ENCODE data around the gene FBXL20.

The FBXL20 gene

DNA sequence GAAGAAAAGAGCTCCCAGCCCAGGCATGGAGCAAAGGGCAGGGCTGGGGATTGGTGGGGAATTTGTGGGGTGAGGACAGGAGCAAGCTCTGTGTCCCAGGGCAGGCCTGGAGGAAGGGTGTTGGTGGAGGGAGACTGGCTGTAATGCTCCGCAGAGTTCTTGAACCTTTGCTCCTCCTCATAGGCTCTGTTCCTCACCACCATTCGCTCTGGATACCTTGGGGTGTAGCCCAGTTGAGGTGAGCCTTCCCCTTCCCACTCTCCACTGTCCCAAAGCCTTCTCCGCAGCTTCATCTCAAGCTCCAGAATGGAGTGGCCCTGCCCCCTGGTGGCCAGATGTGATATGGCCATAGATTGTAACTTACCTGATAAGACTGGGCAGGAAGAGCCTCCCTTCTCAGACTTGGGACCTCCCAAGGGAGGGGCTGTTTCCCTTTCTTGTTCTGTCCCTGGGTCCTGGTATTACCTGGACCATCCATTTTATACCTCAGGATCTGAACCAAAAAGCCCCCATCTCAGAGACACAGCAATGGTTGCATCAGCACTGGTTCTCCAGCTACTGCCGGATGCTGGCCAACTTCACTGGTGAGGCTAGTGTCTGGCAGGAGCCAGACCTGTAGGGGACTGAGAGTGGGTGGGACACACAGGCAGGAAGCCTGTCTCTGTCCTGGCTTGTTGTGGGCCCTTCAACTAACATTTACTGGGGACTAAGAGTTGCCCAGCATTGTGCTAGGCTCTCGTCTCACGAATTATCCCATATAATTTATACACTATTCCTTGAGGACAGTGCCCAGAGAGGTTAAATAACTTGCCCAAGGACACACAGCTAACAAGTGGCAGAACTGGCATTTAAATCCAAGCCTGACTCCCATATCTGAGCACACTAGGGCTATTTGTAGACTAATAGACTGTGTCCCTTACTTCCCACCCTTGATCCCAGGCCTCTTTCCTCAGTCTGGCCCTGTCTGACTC, 156.5 kb downstream of the FBXL20 start:
- peak; percentile 92 for DNase-seq

DNA sequence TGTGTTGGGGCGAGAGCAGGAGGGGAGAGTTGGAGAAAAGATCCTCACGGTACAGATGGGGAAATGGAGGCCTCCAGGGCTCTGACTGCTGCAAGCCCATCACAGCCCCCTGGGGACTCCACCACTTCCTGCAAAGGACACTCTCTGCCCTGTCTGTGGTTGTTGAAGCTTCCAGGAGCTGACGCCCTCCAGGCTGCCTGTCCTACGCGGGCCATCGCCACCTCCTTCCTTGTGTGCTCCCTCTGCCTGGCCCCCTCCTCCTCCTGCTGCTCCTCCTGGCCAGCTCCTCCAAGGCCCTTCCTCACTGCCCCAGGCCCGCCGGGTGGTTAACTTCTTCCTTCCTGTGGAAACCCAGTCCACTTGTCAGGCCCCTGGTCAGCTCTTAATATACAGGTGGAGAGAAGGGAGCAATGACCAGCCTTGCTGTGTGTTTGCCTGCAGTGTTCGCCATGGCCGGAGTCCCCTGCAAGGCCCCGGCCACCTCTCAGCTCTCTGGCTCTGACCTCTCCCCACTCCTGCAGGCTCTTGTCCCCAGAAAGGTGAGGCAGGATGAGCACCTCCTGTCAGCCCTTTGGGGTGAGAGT, 157.3 kb downstream of the FBXL20 start:
- DNase-seq, result no peak

DNA sequence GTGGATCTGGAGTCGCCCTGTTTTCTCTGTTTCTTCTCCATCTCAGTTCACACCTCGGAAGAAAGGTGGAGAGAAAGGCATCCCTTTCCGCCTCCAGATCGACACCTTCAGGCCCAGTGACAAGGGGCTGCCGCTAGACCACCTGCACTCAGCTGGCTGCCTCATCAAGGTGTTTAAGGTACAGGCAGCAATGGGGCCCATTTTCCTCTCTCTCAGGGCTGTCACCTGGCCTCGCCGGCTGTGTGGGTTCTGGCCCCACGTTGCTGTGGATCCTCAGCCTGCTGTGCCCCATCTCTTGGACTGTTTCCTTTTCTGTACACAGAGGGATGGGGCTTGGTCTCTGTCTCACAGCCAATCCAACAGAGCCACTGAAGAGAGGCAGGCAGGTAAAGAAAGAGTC, 158.3 kb downstream of the FBXL20 start:
- DNase-seq, result no peak

DNA sequence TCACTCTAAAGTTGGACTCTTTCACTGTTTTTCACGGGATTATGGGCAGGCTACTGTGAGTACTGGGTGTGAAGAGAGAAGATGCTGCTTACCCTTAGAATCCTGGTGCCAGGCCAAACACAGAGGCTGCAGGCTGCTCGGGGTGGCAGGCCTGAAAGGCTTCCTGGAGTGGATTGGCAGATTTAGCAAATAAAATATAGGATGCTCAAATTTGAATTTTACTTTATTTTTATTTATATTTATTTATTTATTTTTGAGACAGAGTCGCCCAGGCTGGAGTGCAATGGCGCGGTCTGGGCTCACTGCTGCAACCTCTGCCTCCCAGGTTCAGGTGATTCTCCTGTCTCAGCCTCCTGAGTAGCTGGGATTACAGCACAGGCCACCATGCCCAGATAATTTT, 160.8 kb downstream of the FBXL20 start:
- DNase-seq, result no peak

DNA sequence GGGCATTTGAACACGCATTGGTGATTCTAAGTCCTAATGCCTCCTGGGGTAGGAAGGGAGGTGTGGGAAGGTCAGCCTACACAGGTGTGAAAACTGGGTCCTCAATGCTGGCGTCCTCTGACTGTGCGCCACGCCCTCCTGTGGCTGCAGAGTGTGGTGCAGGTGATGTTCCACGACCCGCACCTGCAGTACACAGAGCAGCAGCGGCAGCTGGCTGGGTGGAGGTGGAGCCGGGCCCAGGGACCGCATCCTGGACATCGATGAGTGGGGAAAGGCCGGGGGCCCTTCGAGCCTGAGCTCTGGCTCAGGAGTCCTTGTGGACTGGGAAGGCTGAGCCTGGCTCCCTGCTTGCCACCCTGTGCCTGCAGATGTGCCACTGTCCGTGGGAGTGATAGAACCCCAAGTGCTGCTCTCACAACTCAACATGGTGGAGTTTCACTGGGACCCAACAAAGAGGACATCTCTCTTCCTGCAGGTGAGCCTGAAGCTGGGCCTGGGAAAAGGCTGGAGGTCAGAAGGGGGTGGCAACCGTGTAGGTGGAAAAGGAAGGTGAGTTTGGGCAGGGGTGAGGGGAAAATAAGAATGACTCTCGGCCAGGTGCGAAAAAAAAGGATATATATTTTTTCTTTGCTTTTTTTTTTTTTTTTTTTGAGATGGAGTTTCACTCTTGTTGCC, 161.6 kb downstream of the FBXL20 start:
- DNase-seq, result peak; percentile 73

DNA sequence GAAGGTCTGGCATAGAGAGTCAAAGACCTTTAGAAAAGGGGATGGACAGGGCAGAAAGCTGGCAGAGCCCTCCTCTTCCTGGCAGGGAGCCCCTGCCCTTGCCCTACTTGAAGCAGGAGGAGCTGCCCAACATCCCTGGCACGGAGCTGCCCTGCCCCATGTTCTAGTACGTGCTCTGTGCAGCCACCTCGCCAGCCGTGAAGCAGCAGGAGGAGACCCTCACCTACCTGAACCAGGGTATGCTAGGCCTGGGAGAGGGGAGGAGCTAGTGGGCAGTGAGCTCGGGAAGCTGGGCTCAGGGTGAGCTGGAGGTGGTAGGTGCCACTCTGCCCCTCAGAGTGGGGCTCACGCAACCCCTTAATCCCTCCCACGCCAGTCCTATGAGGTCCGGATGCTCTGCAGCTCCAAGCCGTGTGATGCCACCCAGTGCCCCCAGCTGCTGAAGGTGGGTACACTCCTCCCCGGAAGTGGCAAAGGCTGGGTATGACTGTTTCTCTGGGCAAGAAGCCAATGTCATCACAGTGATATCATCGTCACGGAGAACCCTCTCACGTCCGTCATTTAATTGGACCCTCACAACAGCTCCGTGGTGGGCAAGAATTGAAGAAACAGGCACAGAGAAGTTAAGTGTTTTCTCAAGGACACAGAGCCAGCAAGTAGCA, 163.0 kb downstream of the FBXL20 start:
- DNase-seq, result peak; percentile 89

DNA sequence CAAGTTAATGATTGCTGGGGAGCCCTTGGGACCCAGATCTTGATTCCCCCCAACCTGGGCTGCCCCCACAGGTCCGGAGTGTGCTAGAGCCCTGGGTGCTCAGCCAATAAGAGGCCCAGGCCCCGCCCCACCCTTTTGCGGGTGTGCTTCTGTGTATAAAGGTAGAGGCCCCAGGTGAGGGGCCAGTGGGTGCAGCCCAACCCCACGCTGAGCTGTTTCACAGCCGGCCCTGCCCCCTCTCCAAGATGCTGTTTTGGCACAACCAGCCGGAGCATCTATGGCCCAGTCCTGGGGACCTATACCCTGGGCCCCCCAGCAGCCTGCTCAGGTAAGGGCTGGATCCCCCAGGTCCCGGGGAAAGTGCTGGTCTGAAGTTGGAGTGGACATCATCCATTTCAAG, 163.8 kb downstream of the FBXL20 start:
- DNase-seq, result no peak

DNA sequence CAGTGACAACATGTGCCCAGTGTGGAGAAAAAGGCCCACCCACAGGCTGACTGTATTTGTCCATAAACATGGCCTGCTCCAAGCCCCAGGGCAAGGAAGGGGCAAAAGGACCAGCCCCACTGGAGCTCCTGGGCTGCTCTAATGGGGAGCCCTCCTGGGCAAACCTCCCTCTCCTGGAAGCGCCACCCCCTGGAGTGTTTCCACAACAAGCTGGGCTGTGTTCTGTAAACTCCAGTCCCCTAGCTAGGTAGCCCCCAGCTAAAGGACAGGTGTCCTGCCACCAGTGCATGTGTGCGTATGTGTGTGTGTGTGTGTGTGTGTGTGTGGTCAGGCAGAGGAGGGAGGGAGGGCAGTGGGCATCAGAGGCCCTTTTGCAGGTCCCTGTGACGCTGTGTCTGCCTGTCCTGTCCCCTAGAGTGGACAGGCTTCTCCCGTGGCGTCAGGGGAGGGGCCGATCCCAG, 164.4 kb downstream of the FBXL20 start:
- DNase-seq, result no peak

DNA sequence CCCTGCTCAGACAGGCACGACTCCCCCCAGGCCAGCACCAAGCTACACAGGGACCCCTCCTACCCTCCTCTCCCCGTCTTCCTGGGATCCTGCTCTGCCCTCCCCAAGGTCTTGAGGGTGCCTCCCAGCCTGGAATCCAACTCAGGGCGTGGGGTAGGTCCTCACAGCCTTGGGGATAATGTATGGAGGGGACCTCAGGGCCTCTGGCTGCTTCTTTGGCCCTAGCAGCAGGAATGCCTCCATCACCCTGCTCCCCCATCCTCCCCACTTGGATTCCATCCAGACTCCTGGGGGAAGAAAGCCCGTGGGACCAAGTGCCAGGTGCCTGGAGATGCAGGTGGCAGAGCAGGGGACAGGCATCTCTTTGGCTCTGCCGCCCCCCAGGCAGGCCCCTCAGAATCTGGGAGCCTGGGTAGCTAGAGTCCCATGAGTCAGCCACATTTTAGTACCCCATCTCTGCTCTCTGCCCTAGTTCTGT, 164.9 kb downstream of the FBXL20 start:
- no peak for DNase-seq

GRCh38 chr17:39235555-39236449, 165.6 kb downstream of the FBXL20 start:
- peak; percentile 47 for DNase-seq

GRCh38 chr17:39231591-39232551, 169.6 kb downstream of the FBXL20 start:
- peak; percentile 71 for DNase-seq

DNA sequence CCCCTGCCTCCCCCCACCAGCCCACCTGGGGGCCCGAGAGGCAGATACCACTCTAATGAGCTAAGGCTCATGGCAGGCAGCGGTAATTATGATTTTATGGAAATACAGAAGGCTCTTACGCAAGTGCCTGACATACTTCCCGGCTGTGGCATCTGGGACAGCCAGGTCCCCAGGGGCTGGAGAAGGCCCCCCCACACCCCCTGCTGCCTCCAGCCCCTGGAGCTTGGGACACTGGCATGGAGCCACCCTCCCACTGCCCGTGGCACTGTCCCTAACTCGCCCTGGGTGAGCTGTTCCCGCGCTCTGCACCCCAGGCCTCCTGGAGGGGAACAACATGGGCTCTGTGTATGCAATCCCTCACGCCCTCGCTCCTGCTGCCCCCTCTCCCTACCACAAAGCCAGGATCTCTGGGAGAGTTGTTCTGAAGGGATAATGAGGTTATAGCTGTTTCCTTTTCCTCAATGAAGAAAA, 170.3 kb downstream of the FBXL20 start:
- DNase-seq, result no peak

DNA sequence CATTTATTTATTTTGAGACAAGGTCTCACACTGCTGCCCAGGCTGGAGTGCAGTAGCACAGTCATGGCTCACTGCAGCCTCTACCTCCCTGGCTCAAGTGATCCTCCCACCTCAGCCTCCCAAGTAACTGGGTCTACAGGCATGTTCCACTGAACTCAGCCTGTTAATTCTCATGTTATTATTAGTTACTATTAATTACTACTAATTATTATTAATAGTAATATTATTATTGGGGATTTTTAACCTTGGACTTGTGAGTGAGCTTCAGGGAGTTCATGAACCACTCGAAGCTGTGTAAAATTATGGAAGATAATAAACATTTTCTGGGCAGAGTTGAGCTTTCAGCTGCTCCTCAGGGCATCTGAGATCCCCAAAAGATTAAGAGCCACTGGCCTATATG, 171.1 kb downstream of the FBXL20 start:
- no peak for DNase-seq

DNA sequence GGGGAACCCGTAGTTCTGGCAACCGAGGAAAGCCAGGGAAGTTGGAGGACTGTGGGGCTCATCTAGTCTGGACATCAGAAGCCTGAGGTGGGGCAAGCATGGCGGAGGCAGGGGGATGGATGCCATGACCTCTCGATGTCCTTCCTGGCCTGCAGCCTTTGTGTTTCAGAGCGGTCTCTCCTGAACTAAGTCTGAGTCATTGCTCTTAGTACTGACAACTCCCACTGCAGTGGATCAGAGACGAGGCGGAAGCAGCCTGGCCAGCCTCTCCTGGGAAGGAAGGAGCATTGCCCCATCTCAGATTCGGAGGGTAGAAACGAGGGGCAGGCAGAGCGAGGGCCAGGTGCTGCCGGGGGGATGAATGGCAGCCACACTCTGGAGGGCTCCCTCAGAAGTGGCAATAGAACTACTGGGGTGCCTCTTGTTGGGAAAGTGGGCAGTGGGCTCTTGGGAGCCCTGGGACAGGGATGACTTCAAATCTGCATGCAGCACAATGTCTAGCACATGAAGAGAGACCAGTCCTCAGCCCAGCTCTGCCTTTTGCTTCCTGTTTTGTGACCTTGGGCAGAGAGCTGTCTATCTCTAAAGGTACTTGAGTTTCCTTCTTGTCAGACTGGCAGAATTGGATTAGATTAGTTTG, 172.0 kb downstream of the FBXL20 start:
- DNase-seq, result no peak

DNA sequence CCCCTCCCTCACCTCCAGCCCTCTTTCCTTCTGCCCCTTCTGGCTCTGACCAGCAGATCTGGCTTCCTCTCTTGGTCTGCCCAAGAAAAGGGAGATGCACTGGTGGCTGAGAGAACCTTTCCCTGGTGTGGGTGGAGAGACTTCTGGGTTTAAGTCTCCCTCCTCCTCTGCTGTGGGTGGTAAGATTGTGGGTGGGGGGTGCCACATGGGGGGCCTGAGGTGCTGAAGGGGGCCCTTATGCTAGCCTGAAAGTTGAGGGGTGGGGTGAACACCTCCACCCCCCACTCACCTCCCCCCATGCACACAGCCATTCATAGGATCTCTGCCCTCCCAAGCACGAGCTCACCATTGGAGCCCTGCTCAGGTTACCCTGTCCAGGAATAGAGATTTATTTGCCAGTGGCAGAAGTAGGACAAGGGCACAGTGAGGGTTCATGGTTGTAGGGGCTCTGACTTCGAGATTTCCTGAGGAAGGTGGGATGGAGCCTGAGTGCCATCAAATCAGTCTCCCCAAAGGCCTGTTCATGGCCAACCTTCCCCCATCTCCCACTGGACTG, 174.0 kb downstream of the FBXL20 start:
- DNase-seq, result no peak

- peak; percentile 62 for DNase-seq
Observed at GRCh38 chr17:39225959-39226683, 175.3 kb downstream of the FBXL20 start.

- no peak for DNase-seq
Observed at GRCh38 chr17:39225308-39225958, 176.0 kb downstream of the FBXL20 start, which contains the start of gene STAC2. Gene STAC2, minus strand, starts transcription at chr17:39225945. Its CDS starts 443 bp downstream, at chr17:39225502.

DNA sequence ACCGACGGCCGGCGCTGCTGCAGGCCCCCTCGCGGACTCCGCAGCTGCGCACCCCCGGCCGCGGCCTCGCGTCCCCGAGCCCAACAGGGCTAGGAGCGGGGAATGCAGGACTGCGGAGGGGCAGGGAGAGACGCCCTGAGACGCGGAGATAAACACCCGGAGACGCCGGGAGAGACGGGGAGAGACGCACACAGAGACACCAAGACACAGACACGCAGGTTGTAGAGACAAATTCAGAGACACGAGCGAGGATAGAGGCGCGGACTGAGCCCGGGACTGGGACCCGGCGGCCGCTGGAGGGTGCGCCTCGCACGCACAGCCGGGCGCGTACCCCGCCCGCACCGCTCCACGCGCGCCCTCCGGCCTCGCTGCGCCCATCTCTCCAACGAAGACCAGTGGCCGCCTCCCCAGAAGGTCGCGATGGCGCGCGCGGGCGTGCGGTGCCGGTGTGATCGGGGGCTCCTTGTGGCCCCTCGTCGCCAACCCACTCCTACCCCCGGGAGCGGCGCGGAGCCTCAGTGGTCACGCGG, 176.6 kb downstream of the FBXL20 start:
- DNase-seq, result no peak

Measured in CD4-positive, alpha-beta T cell treated with Interleukin-6 for 4 hours (primary cell).